HEK293 (cell line): ENCODE measurements around the gene CCK.

Source experiments
- CTCF ChIA-PET: fragments of 350-600 bp; formaldehyde crosslinking; extraction: SDS; loops from one replicate; lab custom pipeline; 2021; ENCODE audit warnings: antibody characterized with exemption; lab: Yijun Ruan, JAX
- POLR2A ChIA-PET: fragments of 300-600 bp; formaldehyde crosslinking; extraction: SDS; loops from one replicate; lab custom pipeline; 2020; ENCODE audit warnings: antibody characterized with exemption, inconsistent platforms; lab: Yijun Ruan, JAX
- H3K27ac ChIP-seq: fragments of 200-500 bp; sonication (Bioruptor generic); 2 replicates; pipeline ENCODE4 v1.5.1; 2014; ENCODE audit warnings: low read depth, low read length, control low read depth, inconsistent platforms; ENCODE audit errors: extremely low read depth
- H3K36me3 ChIP-seq, 2 experiments: fragments of 200-500 bp in 1 of 2; sonication (Bioruptor generic) in 1 of 2; 1 replicate in 1 of 2; 2 replicates in 1 of 2; pipeline ENCODE4 v1.5.1; 2014 to 2017; ENCODE audit warnings: inconsistent platforms in 2 of 2, low read length in 2 of 2; ENCODE audit not compliant: control insufficient read depth in 2 of 2, insufficient read depth in 1 of 2
- H3K4me1 ChIP-seq: fragments of 200-500 bp; sonication (Bioruptor generic); 2 replicates; pipeline ENCODE4 v1.5.1; 2014; ENCODE audit warnings: mild to moderate bottlenecking, low read length, inconsistent platforms; ENCODE audit not compliant: control insufficient read depth, insufficient read depth
- H3K4me3 ChIP-seq: 2 replicates; pipeline ENCODE4 v1.5.1; 2011; ENCODE audit warnings: low read depth, mild to moderate bottlenecking, control low read depth, low read length, moderate library complexity
- H3K9me3 ChIP-seq: fragments of 200-500 bp; sonication (Bioruptor generic); 2 replicates; pipeline ENCODE4 v1.5.1; 2014; ENCODE audit warnings: low read depth, low read length, inconsistent platforms; ENCODE audit not compliant: control insufficient read depth, insufficient read depth
- BCL11B ChIP-seq: fragments of 450-650 bp; formaldehyde crosslinking; IDR thresholded peaks from 2 replicates; pipeline ENCODE4 v1.5.1; 2016; ENCODE audit warnings: low read depth, missing biosample characterization, missing genetic modification characterization
- GLIS2 ChIP-seq: fragments of 450-650 bp; formaldehyde crosslinking; IDR thresholded peaks from 2 replicates; pipeline ENCODE4 v1.5.1; 2016; ENCODE audit warnings: missing biosample characterization, missing genetic modification characterization
- INSM2 ChIP-seq: fragments of 450-650 bp; formaldehyde crosslinking; IDR thresholded peaks from 2 replicates; pipeline ENCODE4 v1.5.1; 2016; ENCODE audit warnings: missing biosample characterization, missing genetic modification characterization
- MEIS1 ChIP-seq: sonication (generic); formaldehyde crosslinking; IDR thresholded peaks from 2 replicates; pipeline ENCODE4 v1.8.1; 2022; ENCODE audit warnings: missing genetic modification reagents, mild to moderate bottlenecking, borderline replicate concordance
- OVOL3 ChIP-seq: fragments of 450-650 bp; formaldehyde crosslinking; IDR thresholded peaks from 2 replicates; pipeline ENCODE4 v1.5.1; 2016; ENCODE audit warnings: missing biosample characterization, missing genetic modification characterization
- SP3 ChIP-seq: fragments of 450-650 bp; formaldehyde crosslinking; IDR thresholded peaks from 2 replicates; pipeline ENCODE4 v1.5.1; 2016; ENCODE audit warnings: missing biosample characterization, missing genetic modification characterization
- ZBTB1 ChIP-seq: fragments of 450-650 bp; formaldehyde crosslinking; IDR thresholded peaks from 2 replicates; pipeline ENCODE4 v1.5.1; 2016; ENCODE audit warnings: missing biosample characterization, missing genetic modification characterization
- ZEB2 ChIP-seq: fragments of 450-650 bp; formaldehyde crosslinking; IDR thresholded peaks from 2 replicates; pipeline ENCODE4 v1.5.1; 2016; ENCODE audit warnings: missing biosample characterization, missing genetic modification characterization
- ZNF202 ChIP-seq: fragments of 450-650 bp; formaldehyde crosslinking; IDR thresholded peaks from 2 replicates; pipeline ENCODE4 v1.5.1; 2016; ENCODE audit warnings: missing biosample characterization, missing genetic modification characterization, borderline replicate concordance
- ZNF23 ChIP-seq: fragments of 450-650 bp; formaldehyde crosslinking; IDR thresholded peaks from 2 replicates; pipeline ENCODE4 v1.5.1; 2016; ENCODE audit warnings: missing biosample characterization, missing genetic modification characterization, borderline replicate concordance
- ZNF423 ChIP-seq: fragments of 450-650 bp; formaldehyde crosslinking; IDR thresholded peaks from 2 replicates; pipeline ENCODE4 v1.5.1; 2016; ENCODE audit warnings: missing biosample characterization, missing genetic modification characterization
- ZNF433 ChIP-seq: fragments of 450-650 bp; formaldehyde crosslinking; IDR thresholded peaks from 2 replicates; pipeline ENCODE4 v1.5.1; 2016; ENCODE audit warnings: missing biosample characterization, missing genetic modification characterization, low read depth
- ZNF530 ChIP-seq: fragments of 450-650 bp; formaldehyde crosslinking; IDR thresholded peaks from 2 replicates; pipeline ENCODE4 v1.5.1; 2016; ENCODE audit warnings: low read depth, missing biosample characterization, missing genetic modification characterization
- ZNF561 ChIP-seq: fragments of 450-650 bp; IDR thresholded peaks from 2 replicates; pipeline ENCODE4 v1.5.1; 2018; ENCODE audit warnings: missing biosample characterization, missing genetic modification characterization, borderline replicate concordance
- ZNF660 ChIP-seq: fragments of 450-650 bp; IDR thresholded peaks from 2 replicates; pipeline ENCODE4 v1.5.1; 2018; ENCODE audit warnings: missing biosample characterization, mild to moderate bottlenecking, missing genetic modification characterization
- ZNF664 ChIP-seq: fragments of 450-650 bp; formaldehyde crosslinking; IDR thresholded peaks from 2 replicates; pipeline ENCODE4 v1.5.1; 2016; ENCODE audit warnings: missing biosample characterization, missing genetic modification characterization
- ZNF843 ChIP-seq: fragments of 450-650 bp; formaldehyde crosslinking; IDR thresholded peaks from 2 replicates; pipeline ENCODE4 v1.5.1; 2016; ENCODE audit warnings: missing biosample characterization, missing genetic modification characterization
- TF ChIP-seq, protein P1 (sequence below): fragments of 450-650 bp; formaldehyde crosslinking; IDR thresholded peaks from 2 replicates; pipeline ENCODE4 v1.5.1; 2016; ENCODE audit warnings: missing biosample characterization, missing genetic modification characterization
- TF ChIP-seq, protein P2 (sequence below): fragments of 450-650 bp; formaldehyde crosslinking; IDR thresholded peaks from 2 replicates; pipeline ENCODE4 v1.5.1; 2016; ENCODE audit warnings: missing biosample characterization, missing genetic modification characterization

Gene CCK

GRCh38 chr3:42224178-42224577 is 41.8 kb downstream of the CCK start:
- no peak overlapping the region for H3K4me3 ChIP-seq
- TF ChIP-seq ZNF530 (tag by site-specific recombination): no peak
- no peak for TF ChIP-seq BCL11B
- no peak for TF ChIP-seq ZBTB1 (tag by site-specific recombination)
- no peak for TF ChIP-seq ZNF23
- TF ChIP-seq ZNF843 (tag by site-specific recombination): no peak
- TF ChIP-seq SP3: no peak
- no peak for TF ChIP-seq ZNF433 (tag by site-specific recombination)
- no peak for TF ChIP-seq ZNF561 (tag by site-specific recombination)
- TF ChIP-seq, protein P1, sequence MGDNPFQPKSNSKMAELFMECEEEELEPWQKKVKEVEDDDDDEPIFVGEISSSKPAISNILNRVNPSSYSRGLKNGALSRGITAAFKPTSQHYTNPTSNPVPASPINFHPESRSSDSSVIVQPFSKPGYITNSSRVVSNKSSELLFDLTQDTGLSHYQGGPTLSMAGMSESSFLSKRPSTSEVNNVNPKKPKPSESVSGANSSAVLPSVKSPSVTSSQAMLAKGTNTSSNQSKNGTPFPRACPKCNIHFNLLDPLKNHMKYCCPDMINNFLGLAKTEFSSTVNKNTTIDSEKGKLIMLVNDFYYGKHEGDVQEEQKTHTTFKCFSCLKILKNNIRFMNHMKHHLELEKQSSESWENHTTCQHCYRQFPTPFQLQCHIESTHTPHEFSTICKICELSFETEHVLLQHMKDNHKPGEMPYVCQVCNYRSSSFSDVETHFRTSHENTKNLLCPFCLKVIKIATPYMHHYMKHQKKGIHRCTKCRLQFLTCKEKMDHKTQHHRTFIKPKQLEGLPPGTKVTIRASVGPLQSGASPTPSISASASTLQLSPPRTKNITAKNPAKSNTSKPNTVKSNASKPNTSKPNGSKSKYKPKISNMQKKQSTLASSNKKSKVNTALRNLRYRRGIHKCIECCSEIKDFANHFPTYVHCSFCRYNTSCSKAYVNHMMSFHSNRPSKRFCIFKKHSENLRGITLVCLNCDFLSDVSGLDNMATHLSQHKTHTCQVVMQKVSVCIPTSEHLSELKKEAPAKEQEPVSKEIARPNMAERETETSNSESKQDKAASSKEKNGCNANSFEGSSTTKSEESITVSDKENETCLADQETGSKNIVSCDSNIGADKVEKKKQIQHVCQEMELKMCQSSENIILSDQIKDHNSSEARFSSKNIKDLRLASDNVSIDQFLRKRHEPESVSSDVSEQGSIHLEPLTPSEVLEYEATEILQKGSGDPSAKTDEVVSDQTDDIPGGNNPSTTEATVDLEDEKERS (tag by site-specific recombination): no peak
- TF ChIP-seq OVOL3 (tag by site-specific recombination): no peak
- TF ChIP-seq GLIS2 (tag by site-specific recombination): no peak
- no peak for TF ChIP-seq MEIS1 (CRISPR knock-in tag)
- TF ChIP-seq INSM2 (tag by site-specific recombination): no peak
- no peak for TF ChIP-seq ZNF664 (tag by site-specific recombination)
- no peak for TF ChIP-seq ZNF660
- TF ChIP-seq, protein P2, sequence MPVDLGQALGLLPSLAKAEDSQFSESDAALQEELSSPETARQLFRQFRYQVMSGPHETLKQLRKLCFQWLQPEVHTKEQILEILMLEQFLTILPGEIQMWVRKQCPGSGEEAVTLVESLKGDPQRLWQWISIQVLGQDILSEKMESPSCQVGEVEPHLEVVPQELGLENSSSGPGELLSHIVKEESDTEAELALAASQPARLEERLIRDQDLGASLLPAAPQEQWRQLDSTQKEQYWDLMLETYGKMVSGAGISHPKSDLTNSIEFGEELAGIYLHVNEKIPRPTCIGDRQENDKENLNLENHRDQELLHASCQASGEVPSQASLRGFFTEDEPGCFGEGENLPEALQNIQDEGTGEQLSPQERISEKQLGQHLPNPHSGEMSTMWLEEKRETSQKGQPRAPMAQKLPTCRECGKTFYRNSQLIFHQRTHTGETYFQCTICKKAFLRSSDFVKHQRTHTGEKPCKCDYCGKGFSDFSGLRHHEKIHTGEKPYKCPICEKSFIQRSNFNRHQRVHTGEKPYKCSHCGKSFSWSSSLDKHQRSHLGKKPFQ (tag by site-specific recombination): no peak
- no peak for TF ChIP-seq ZNF202
- TF ChIP-seq ZEB2 (tag by site-specific recombination): no peak
- no peak overlapping the region for H3K27ac ChIP-seq
- H3K4me1 ChIP-seq: no peaks in the 10 kb centered on the region
- ChIA-PET POLR2A (no interaction called here), CTCF (interaction anchor here (0.9 to 1.1 kb wide), 2 partner anchors 219 to 657 kb away, joined by 3 to 5 read pairs; no protein-coding TSS in a partner anchor)
- no peaks in the 10 kb centered on the region for H3K9me3 ChIP-seq
- peaks cover 0 to 55% of the 10 kb centered on the region in 2 experiments; a peak in 1 of 3 replicates for H3K36me3 ChIP-seq

DNA sequence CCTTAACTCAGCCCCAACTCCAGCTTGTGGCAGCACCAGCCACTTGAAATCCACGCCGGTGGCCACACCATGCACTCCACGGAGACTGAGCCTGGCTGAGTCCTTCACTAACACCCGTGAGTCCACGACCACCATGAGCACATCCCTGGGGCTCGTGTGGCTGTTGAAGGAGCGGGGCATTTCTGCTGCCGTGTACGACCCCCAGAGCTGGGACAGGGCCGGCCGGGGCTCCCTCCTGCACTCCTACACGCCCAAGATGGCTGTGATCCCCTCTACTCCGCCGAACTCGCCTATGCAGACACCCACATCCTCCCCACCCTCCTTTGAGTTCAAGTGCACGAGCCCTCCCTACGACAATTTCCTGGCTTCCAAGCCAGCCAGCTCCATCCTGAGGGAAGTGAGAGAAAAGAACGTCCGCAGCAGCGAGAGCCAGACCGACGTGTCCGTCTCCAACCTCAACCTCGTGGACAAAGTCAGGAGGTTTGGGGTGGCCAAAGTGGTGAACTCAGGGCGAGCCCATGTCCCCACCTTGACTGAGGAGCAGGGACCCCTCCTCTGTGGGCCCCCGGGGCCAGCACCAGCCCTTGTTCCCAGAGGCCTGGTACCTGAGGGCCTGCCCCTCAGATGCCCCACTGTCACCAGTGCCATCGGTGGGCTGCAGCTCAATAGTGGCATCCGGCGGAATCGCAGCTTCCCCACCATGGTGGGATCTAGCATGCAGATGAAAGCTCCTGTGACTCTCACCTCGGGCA is 42.9 kb downstream of the CCK start:
- no peak for TF ChIP-seq ZNF423 (tag by site-specific recombination)
- TF ChIP-seq, protein P2 (tag by site-specific recombination): no peak
- TF ChIP-seq, all 188 proteins: peak for 0
- CTCF ChIA-PET: interaction anchor here (0.6 to 1.1 kb wide), 2 partner anchors 221 to 317 kb away, joined by 3 read pairs; no protein-coding TSS in a partner anchor
- Histone ChIP-seq H3K27ac (no peak overlapping the region), H3K4me3 (no peak overlapping the region), H3K9me3 (no peaks in the 10 kb centered on the region), H3K4me1 (no peaks in the 10 kb centered on the region), H3K36me3 (peaks cover 0 to 61% of the 10 kb centered on the region in 2 experiments; a peak in 1 of 3 replicates)
- POLR2A ChIA-PET: no interaction called here
